ENCODE results near the gene KCNC1. TPM values are rescaled to one million over a fixed set of nuclear protein-coding genes. Genes with fewer than 3 reads are reported as not detected.

The KCNC1 gene
- total and polyA plus RNA-seq, 3 donors from 2014 or later, result 3.3 to 5.8 (median 5.2) TPM

GRCh38 chr11:17812091-17812864 lies 77.7 kb downstream of the KCNC1 start:
- Histone ChIP-seq H3K4me1 (peaks cover 7% of the 10 kb centered on the region), H3K4me3 (no peak overlapping the region), H3K36me3 (ENCODE audit: low read depth, missing control alignments) (no peaks in the 10 kb centered on the region), H3K27me3 (no peaks in the 10 kb centered on the region), H3K9me3 (no peaks in the 10 kb centered on the region), H3K27ac (no peak overlapping the region)
- no peak for TF ChIP-seq POLR2A (IDR thresholded peaks at IDR 0.05)
- TF ChIP-seq CTCF (IDR thresholded peaks at IDR 0.05), result no peak
- intact Hi-C loops (cut with DNase I; ENCODE audit: low total_unique reads), result no loop called here
- WGBS, 2 donors, result 82 to 85% methylated on average over 2 of the region's 2 CpGs
- DNase-seq, result no peak

- DNase-seq, result no peak
- Histone ChIP-seq H3K9me3 (no peaks in the 10 kb centered on the region), H3K27ac (no peak overlapping the region), H3K4me3 (no peak overlapping the region), H3K36me3 (ENCODE audit: low read depth, missing control alignments) (no peaks in the 10 kb centered on the region), H3K4me1 (peaks cover 7% of the 10 kb centered on the region), H3K27me3 (no peaks in the 10 kb centered on the region)
- WGBS, 2 donors, result 94 to 97% methylated on average over 4 of the region's 4 CpGs
- TF ChIP-seq POLR2A (IDR thresholded peaks at IDR 0.05) (no peak), CTCF (IDR thresholded peaks at IDR 0.05) (no peak)
- intact Hi-C loops (cut with DNase I; ENCODE audit: low total_unique reads), result no loop called here
Measured at GRCh38 chr11:17812865-17813187, 78.2 kb downstream of the KCNC1 start.

- no peak overlapping the region for H3K4me3 ChIP-seq
- H3K27me3 ChIP-seq, result no peaks in the 10 kb centered on the region
- H3K27ac ChIP-seq, result no peak overlapping the region
- 77 to 89% methylated on average over 2 of the region's 2 CpGs for WGBS, 2 donors
- DNase-seq, result no peak
- TF ChIP-seq POLR2A (IDR thresholded peaks at IDR 0.05) (no peak), CTCF (IDR thresholded peaks at IDR 0.05) (no peak)
- peaks cover 7% of the 10 kb centered on the region for H3K4me1 ChIP-seq
- intact Hi-C loops (cut with DNase I; ENCODE audit: low total_unique reads), result no loop called here
- H3K36me3 ChIP-seq (ENCODE audit: low read depth, missing control alignments), result no peaks in the 10 kb centered on the region
- H3K9me3 ChIP-seq, result no peaks in the 10 kb centered on the region
Measured at GRCh38 chr11:17813391-17814059, 78.9 kb downstream of the KCNC1 start.

- Histone ChIP-seq H3K9me3 (no peaks in the 10 kb centered on the region), H3K27me3 (no peaks in the 10 kb centered on the region), H3K4me3 (no peak overlapping the region), H3K27ac (no peak overlapping the region), H3K36me3 (ENCODE audit: low read depth, missing control alignments) (no peaks in the 10 kb centered on the region), H3K4me1 (peaks cover 7% of the 10 kb centered on the region)
- TF ChIP-seq CTCF (IDR thresholded peaks at IDR 0.05) (no peak), POLR2A (IDR thresholded peaks at IDR 0.05) (no peak)
- 91 to 95% methylated on average over 1 of the region's 1 CpG for WGBS, 2 donors
- intact Hi-C loops (cut with DNase I; ENCODE audit: low total_unique reads), result no loop called here
- no peak for DNase-seq
Measured at GRCh38 chr11:17814546-17814945, 80.0 kb downstream of the KCNC1 start.
